ENCODE results near the gene MAP1LC3B. TPM values are rescaled to one million over a fixed set of nuclear protein-coding genes. Genes with fewer than 3 reads are reported as not detected.
A peak's percentile ranks its signal among the peaks of the same experiment; 100 is the strongest.

The MAP1LC3B gene
- total RNA-seq, 1 donor from 2014 or later = 39.5 TPM

DNA sequence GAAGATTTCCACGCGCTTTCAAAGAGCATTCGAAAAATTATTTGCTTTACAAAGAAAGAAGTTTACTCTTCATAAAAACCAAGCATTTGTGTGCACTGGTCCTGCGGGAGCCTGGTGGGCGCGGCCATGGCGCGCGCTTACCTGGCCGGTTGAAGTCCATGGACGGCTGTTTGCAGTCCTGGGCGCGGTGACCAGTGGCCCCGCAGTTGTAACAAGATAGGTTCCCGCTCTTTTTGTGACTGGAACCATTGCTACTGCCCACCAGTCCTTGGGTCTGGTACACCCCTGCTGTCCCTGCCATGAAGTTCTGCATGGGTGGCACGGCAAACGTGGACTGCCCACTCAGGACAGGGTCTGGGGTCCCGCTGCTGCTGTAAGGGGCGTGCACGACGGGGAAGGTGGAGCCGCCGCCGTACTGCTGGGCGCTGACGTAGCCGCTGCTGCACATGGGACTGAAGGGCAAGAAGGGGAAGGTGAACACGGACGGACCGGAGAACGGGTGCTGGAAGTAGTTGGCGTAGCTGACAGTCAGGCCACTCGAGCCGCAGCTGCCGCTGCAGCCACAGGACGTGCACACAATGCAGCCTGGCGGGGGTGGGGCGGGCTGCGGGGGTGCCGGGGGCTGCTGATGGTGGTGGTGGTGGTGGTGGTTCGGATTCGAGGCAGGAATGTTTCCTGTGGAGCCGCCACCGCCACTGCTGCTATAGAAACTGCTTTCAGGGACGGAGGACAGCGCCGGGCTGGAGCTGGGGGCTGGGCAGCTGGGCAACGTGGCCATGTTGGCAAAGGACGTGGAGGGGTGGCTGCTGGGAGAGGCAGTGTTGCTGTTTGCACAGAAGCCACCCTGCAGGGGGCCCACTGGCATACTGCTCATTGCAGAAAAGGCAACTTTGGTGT, 19.5 kb downstream of the MAP1LC3B start:
- TF ChIP-seq, protein P1, sequence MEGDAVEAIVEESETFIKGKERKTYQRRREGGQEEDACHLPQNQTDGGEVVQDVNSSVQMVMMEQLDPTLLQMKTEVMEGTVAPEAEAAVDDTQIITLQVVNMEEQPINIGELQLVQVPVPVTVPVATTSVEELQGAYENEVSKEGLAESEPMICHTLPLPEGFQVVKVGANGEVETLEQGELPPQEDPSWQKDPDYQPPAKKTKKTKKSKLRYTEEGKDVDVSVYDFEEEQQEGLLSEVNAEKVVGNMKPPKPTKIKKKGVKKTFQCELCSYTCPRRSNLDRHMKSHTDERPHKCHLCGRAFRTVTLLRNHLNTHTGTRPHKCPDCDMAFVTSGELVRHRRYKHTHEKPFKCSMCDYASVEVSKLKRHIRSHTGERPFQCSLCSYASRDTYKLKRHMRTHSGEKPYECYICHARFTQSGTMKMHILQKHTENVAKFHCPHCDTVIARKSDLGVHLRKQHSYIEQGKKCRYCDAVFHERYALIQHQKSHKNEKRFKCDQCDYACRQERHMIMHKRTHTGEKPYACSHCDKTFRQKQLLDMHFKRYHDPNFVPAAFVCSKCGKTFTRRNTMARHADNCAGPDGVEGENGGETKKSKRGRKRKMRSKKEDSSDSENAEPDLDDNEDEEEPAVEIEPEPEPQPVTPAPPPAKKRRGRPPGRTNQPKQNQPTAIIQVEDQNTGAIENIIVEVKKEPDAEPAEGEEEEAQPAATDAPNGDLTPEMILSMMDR (conservative IDR thresholded peaks at IDR 0.05; ENCODE audit: low read depth, low read length) = no peak
- no peak overlapping the region for H3K4me3 ChIP-seq (ENCODE audit: low read depth, low read length)
- no peak for DNase-seq (ENCODE audit: low read depth)

- DNase-seq (ENCODE audit: low read depth) = no peak
- TF ChIP-seq, protein P1 (conservative IDR thresholded peaks at IDR 0.05; ENCODE audit: low read depth, low read length) = no peak
- no peak overlapping the region for H3K4me3 ChIP-seq (ENCODE audit: low read depth, low read length)
These were observed 20.3 kb downstream of the MAP1LC3B start for GRCh38 chr16:87412371-87412995.

DNA sequence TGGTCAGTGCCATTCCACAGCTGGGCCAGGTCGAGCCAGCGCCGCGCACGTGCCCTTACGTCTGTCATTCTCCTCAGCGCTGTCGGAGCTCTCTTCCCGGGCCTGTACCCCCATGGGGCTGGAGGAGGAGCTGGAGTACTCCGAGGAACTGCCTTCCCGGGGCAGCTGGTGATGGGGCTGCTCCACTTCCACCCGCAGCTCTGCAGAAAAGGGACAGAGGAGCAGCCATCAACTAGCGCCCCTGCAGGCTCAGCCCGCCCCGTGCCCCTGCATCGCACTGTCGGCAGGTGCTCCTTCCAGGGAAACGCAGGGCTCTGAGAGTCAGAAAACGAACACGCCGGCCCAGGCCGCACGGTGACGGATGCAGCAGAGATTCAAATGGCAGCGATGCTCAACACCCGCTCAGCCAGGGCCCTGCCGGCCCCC, 20.9 kb downstream of the MAP1LC3B start:
- DNase-seq (ENCODE audit: low read depth) = no peak
- TF ChIP-seq, protein P1 (conservative IDR thresholded peaks at IDR 0.05; ENCODE audit: low read depth, low read length) = no peak
- no peak overlapping the region for H3K4me3 ChIP-seq (ENCODE audit: low read depth, low read length)

DNA sequence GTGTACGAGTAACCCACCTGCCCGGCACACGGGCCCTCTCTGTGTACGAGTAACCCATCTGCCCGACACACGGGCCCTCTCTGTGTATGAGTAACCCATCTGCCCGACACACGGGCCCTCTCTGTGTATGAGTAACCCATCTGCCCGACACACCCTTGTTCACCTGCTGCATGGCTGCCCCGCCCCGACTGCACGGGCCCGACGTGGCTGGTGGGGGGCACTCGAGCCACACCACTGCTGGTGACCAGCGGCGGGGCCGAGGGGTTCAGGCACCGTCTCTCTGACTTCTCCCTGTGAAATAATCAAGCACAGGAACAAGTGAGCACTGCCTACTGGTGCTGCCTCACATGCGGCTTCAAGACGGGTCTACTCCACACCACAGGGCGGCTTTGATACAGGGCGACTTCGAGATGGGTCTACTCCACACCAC, 22.1 kb downstream of the MAP1LC3B start:
- DNase-seq (ENCODE audit: low read depth) = no peak
- TF ChIP-seq, protein P1 (conservative IDR thresholded peaks at IDR 0.05; ENCODE audit: low read depth, low read length) = no peak
- no peak overlapping the region for H3K4me3 ChIP-seq (ENCODE audit: low read depth, low read length)

GRCh38 chr16:87415441-87415840, 23.3 kb downstream of the MAP1LC3B start:
- TF ChIP-seq, protein P1 (conservative IDR thresholded peaks at IDR 0.05; ENCODE audit: low read depth, low read length) = no peak
- no peak for DNase-seq (ENCODE audit: low read depth)

GRCh38 chr16:87416826-87417527, 24.8 kb downstream of the MAP1LC3B start:
- TF ChIP-seq, protein P1 (conservative IDR thresholded peaks at IDR 0.05; ENCODE audit: low read depth, low read length) = peak; percentile 73
- no peak for DNase-seq (ENCODE audit: low read depth)
- no peak overlapping the region for H3K4me3 ChIP-seq (ENCODE audit: low read depth, low read length)

More at GRCh38 chr16:87415441-87415840, 23.3 kb downstream of the MAP1LC3B start:
- H3K4me3 ChIP-seq (ENCODE audit: low read depth, low read length) = no peak overlapping the region

All from epithelial cell of proximal tubule (primary cell).